Ectodermal cell (in vitro differentiated cells): ENCODE measurements around the gene MSRB2. TPM values are rescaled to one million over a fixed set of nuclear protein-coding genes. Genes with fewer than 3 reads are reported as not detected.
A peak's percentile ranks its signal among the peaks of the same experiment; 100 is the strongest.

Source experiments
- H3K27ac ChIP-seq: 2 replicates; pipeline ENCODE4 v1.7.0; 2013; ENCODE audit warnings: mild to moderate bottlenecking, low read depth, low read length; ENCODE audit not compliant: insufficient read depth, poor library complexity, severe bottlenecking
- H3K27me3 ChIP-seq: 2 replicates; pipeline ENCODE4 v1.7.0; 2013; ENCODE audit warnings: mild to moderate bottlenecking, low read length; ENCODE audit not compliant: insufficient read depth, control insufficient read depth, poor library complexity, severe bottlenecking
- H3K36me3 ChIP-seq: one replicate; pipeline ENCODE4 v1.7.0; 2013; ENCODE audit warnings: low read length; ENCODE audit not compliant: control insufficient read depth, insufficient read depth
- H3K4me1 ChIP-seq: one replicate; pipeline ENCODE4 v1.7.0; 2013; ENCODE audit warnings: low read length; ENCODE audit not compliant: control insufficient read depth, insufficient read depth
- H3K4me3 ChIP-seq: 2 replicates; pipeline ENCODE4 v1.7.0; 2013; ENCODE audit warnings: low read depth, low read length, control low read depth; ENCODE audit not compliant: insufficient read depth
- H3K9me3 ChIP-seq: 2 replicates; pipeline ENCODE4 v1.7.0; 2013; ENCODE audit warnings: mild to moderate bottlenecking, low read length, moderate library complexity; ENCODE audit not compliant: control insufficient read depth
- WGBS, 2 experiments: methylation state at CpG; one replicate each; pipeline ENCODE4 v1.1.7; 2013; ENCODE audit warnings: missing lambda C conversion rate in 2 of 2; 5-methylcytosine and 5-hydroxymethylcytosine counted together
- polyA plus RNA-seq, 4 experiments: library from polyadenylated mRNA; stranded (reverse); fragments of 50-300 nt; gene quantifications; one replicate each; pipeline ENCODE4 v1.2.3, GENCODE V29; 2013

The MSRB2 gene
- 26.7 TPM for polyA plus RNA-seq (2013, experiment 1 of 4)
- 34.6 TPM for polyA plus RNA-seq (2013, experiment 2 of 4)
- polyA plus RNA-seq (2013, experiment 3 of 4): 31.0 TPM
- 34.1 TPM for polyA plus RNA-seq (2013, experiment 4 of 4)

DNA sequence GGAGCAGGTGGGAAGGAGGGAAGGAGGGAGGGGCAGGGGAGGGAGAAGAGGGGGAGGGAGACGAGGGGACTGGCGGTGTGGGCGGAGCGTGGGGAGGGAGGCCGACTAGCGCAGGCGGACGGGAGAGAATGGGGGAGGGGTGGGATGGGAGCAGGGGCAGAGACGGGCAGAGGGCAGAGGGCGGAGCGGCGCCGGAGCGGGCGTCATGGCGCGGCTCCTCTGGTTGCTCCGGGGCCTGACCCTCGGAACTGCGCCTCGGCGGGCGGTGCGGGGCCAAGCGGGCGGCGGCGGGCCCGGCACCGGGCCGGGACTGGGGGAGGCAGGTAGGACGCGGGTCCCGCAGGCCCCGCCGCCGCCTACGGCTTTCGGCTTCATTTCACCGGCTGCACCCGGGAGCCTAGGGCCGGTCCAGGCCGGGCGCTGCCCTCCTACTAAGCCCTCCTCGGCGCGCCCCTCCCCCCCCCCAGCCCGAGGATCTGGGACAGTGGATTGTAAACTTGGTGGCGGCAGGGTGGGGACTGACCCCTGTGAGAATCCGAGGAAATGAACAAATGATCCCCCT lies at the start of gene MSRB2:
MSRB2 (plus strand) TSS at position 176 of the 562 bp plus-strand sequence; CDS start at position 206, 30 bp downstream.
- peaks cover 7% of the 10 kb centered on the region for H3K4me1 ChIP-seq
- no peaks in the 10 kb centered on the region for H3K27me3 ChIP-seq
- H3K27ac ChIP-seq: peak within 1 kb of the TSS; percentile 68
- no peaks in the 10 kb centered on the region for H3K9me3 ChIP-seq
- peak within 1 kb of the TSS; percentile 77 for H3K4me3 ChIP-seq
- 0 to 1% methylated on average over 49 to 50 of the region's 50 CpGs for WGBS, 2 experiments
- H3K36me3 ChIP-seq: no peaks in the 10 kb centered on the region

DNA sequence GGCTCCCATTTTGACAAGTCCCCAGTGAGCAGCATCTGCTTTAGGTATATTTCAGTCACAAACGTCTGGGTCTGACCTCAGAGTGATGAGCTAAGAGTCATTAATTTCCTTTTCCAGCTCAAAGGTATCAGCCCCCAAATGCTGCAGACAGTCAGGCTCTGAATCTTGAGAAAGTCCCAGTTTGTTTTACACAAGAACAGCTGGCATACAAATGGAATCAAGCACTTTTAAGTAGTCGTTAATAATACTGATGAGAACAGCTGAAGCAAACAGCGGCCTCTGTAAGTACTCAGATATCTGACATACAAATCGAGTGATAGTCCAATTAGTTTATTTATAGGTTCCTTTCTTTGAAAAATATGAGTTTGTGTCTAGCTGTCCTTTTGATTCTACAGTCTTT lies 49.4 kb upstream of the MSRB2 start:
- Histone ChIP-seq H3K4me1 (no peaks in the 10 kb centered on the region), H3K27ac (no peak overlapping the region), H3K27me3 (no peaks in the 10 kb centered on the region), H3K9me3 (no peaks in the 10 kb centered on the region), H3K36me3 (no peaks in the 10 kb centered on the region), H3K4me3 (no peak overlapping the region)
- WGBS, 2 experiments: 88 to 96% methylated on average over 4 of the region's 4 CpGs

DNA sequence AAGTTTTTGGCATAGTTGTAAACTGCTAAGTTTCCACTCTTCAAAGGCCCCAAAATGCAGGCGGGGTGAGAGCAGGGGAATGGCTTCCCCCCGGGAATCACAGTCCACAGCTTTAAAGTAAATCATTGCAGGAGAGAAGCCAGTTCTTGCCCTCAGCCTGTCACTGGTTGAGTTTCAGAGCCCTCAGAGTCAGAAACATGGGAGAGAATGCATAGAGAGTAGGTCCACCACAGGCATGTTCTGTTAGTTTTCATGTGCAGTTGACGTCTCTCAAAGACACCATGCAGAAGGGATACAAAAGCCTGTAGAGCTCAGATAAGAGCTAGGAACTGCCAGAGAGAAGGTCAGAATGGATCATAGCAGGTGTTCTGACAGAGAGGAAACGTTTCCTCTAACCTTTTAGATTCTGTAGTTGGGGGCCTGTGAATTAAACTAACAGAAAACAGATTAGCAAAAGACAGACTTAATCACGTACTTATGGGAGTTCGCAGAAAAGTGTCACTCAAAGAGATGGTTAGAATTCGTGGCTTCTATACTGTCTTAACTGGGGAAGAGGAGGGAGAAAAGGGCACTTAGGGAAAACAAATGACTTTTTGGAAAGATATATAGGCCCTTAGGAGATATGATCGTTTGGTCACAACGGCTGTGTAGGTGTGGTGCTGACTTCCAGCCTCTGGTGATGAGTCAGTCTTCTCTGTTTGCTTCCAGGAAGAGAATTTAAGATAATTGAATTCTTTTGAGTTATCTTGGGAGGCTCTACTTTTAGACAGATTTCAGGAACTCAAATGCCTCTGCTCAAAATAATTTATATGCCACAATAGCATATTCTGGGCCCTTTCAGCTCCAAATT lies 48.0 kb upstream of the MSRB2 start:
- WGBS, 2 experiments: 80 to 81% methylated on average over 9 of the region's 9 CpGs
- no peaks in the 10 kb centered on the region for H3K9me3 ChIP-seq
- H3K27me3 ChIP-seq: no peaks in the 10 kb centered on the region
- H3K27ac ChIP-seq: no peak overlapping the region
- H3K36me3 ChIP-seq: no peaks in the 10 kb centered on the region
- no peak overlapping the region for H3K4me3 ChIP-seq
- peaks cover 5% of the 10 kb centered on the region for H3K4me1 ChIP-seq

DNA sequence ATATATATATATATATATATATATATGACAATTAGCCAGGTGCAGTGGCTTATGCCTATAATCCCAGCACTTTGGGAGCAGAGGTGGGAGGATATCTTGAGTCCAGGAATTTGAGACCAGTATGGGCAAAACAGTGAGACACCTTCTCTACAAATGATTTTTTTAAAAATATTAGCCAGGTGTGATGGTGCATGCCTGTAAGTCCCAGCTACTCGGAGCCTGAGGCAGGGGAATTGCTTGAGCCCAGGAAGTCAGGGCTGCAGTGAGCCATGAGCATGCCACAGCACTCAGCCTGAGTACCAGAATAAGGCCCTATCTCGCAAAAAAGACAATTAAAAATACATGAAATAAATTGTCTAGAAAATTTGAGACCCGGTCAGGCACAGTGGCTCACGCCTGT lies 47.2 kb upstream of the MSRB2 start:
- no peaks in the 10 kb centered on the region for H3K9me3 ChIP-seq
- H3K27ac ChIP-seq: no peak overlapping the region
- H3K4me1 ChIP-seq: peaks cover 5% of the 10 kb centered on the region
- H3K27me3 ChIP-seq: no peaks in the 10 kb centered on the region
- no peak overlapping the region for H3K4me3 ChIP-seq
- no peaks in the 10 kb centered on the region for H3K36me3 ChIP-seq
- 91 to 92% methylated on average over 4 of the region's 4 CpGs for WGBS, 2 experiments

DNA sequence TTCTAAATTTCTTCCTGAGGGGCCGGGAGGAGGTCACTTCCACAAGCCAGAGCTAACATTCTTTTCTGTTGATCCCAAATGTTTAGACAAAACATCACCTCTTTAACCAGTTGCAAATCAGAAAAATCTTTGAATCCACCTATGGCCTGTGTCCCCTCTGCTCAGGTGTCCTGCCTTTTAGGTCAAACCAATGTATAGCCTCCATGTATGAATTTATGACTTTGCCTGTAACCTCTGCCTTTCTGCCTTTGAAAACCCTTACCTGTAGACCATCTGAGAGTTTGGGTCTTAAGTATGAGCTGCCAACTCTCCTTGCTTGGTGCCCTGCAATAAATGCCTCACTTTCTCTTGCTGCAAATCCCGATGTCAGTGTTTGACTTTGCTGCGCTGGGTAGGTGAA lies 44.1 kb upstream of the MSRB2 start:
- 92 to 95% methylated on average over 3 of the region's 3 CpGs for WGBS, 2 experiments
- Histone ChIP-seq H3K27ac (no peak overlapping the region), H3K9me3 (no peaks in the 10 kb centered on the region), H3K4me1 (peaks cover 28% of the 10 kb centered on the region), H3K36me3 (no peaks in the 10 kb centered on the region), H3K4me3 (no peak overlapping the region), H3K27me3 (no peaks in the 10 kb centered on the region)

DNA sequence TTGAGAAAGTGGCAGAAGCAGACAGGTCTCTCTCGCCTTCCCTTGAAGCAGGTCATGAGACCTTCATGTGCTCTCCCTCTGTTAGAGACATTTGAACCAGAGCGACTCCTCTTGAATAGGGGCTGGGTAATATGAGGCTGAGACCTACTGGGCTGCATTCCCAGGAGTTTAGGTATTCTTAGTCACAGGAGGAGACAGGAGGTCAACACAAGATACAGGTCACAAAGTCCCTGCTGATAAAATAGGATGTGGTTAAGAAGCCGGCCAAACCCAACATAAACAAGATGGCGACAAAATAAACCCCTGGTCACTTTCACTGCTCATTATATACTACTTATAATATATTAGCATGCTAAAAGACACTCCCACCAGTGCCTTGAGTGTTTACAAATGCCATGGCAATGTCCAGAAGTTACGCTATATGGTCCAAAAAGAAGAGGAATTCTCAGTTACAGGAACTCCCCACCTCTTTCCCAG lies 43.5 kb upstream of the MSRB2 start:
- Histone ChIP-seq H3K36me3 (no peaks in the 10 kb centered on the region), H3K9me3 (no peaks in the 10 kb centered on the region), H3K27ac (no peak overlapping the region), H3K4me3 (no peak overlapping the region), H3K4me1 (peaks cover 28% of the 10 kb centered on the region), H3K27me3 (no peaks in the 10 kb centered on the region)
- WGBS, 2 experiments: 90 to 93% methylated on average over 5 of the region's 5 CpGs

DNA sequence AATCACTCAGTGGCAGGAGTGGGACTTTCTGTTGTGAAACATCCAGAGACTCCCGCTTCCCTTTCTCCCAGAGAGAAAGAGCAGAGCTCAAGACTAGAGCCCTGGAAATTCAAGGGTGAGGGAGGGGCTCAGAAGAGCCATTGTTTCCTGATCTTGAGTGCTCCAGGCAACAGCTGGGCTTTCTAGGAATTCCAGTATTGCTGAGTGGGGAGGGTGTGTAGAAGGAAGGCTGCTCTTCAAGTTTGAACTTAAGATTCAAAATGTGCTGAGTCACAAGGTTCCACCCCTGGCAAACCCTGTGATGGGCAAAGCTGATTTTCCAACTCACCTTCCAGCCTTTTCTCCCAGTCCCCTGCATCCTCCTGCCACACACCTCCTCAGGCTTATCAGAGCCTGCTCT lies 42.3 kb upstream of the MSRB2 start:
- no peak overlapping the region for H3K27ac ChIP-seq
- 79 to 82% methylated on average over 1 of the region's 1 CpG for WGBS, 2 experiments
- H3K36me3 ChIP-seq: no peaks in the 10 kb centered on the region
- H3K4me3 ChIP-seq: no peak overlapping the region
- H3K27me3 ChIP-seq: no peaks in the 10 kb centered on the region
- H3K9me3 ChIP-seq: no peaks in the 10 kb centered on the region
- H3K4me1 ChIP-seq: peaks cover 28% of the 10 kb centered on the region

DNA sequence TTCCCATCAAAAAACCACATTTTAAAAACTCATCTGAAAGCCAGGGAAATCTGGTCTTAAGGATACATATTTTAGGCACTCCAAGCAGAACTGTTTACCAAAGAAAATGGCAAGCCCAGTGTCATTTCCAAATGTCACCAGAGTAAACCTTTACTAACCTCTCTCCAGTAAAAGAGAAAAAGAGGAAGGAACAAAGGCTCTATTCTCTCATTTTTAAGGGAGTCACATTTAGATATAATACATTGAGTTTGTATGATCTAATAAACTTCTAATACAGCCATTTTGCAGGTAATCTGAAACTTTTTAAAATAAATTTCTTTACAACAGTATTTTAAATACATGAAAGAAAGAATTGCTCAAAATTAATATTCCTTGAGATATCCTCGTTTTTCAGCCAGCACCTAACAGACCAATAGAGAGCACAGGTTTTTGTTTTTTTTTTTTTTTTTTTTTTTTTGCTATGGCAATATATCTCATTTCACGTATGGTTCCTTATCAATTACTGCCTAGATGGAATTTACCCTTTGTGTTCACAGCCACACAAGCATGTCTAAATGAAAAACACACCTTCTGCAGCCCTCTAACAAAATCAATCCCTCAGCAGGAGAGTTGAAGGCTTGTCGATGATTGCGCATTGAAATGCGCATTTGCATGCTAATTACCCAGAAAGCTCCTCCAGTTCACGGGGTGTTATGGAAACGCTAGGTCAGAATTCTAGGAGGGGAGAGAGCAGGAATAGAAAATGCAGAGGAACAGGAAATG lies 39.8 kb upstream of the MSRB2 start:
- peak overlapping the region; percentile 89 for H3K27ac ChIP-seq
- no peak overlapping the region for H3K4me3 ChIP-seq

DNA sequence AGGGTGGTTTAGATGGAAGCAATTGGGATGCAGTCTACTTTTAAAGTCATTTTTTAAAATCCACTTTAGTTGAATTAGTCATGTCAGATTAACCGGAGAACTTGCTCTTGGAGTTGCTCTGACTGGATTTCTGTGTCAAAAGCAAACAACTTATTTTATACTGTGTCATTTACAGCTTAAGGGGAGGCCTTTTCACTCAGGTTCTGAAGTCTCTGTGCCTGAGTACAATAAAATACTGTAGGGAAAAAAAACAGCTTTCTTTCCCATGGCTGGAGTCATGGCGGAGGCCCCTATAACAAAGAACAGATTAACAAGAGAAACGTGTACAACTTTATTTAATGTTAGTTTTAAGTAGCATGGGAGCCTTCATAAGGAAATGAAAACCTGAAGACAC lies 39.2 kb upstream of the MSRB2 start:
- no peak overlapping the region for H3K4me3 ChIP-seq
- H3K27me3 ChIP-seq: no peaks in the 10 kb centered on the region
- H3K9me3 ChIP-seq: no peaks in the 10 kb centered on the region
- H3K4me1 ChIP-seq: peaks cover 28% of the 10 kb centered on the region
- no peaks in the 10 kb centered on the region for H3K36me3 ChIP-seq
- 71 to 82% methylated on average over 3 of the region's 3 CpGs for WGBS, 2 experiments
- H3K27ac ChIP-seq: no peak overlapping the region

More for the DNA sequence above, 39.8 kb upstream of the MSRB2 start:
- H3K4me1 ChIP-seq: peaks cover 28% of the 10 kb centered on the region
- H3K36me3 ChIP-seq: no peaks in the 10 kb centered on the region
- no peaks in the 10 kb centered on the region for H3K9me3 ChIP-seq
- H3K27me3 ChIP-seq: no peaks in the 10 kb centered on the region
- 10 to 12% methylated on average over 6 to 7 of the region's 7 CpGs for WGBS, 2 experiments

DNA sequence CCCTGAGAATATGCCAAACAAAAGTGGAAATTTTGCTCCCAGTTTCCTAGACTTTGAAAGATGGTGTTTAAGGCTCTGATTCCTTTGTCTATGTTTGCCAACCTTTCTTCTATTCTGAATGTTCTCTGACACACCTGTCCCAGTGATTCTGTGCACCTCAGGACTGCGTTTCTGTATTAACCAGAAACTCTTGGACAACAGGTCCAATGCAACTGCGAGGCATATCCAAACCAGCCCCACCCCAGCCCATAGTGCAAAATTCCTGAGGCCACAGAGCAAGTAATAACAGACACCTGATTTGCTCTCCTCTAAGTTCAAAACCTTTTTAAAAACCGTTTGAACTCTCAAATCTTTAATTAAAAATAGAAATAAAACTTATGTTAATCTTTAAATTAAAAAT lies 37.0 kb upstream of the MSRB2 start:
- H3K27ac ChIP-seq: no peak overlapping the region
- H3K4me3 ChIP-seq: no peak overlapping the region
- H3K27me3 ChIP-seq: no peaks in the 10 kb centered on the region
- 66 to 69% methylated on average over 2 of the region's 3 CpGs for WGBS, 2 experiments
- H3K4me1 ChIP-seq: peaks cover 29% of the 10 kb centered on the region
- H3K9me3 ChIP-seq: no peaks in the 10 kb centered on the region
- no peaks in the 10 kb centered on the region for H3K36me3 ChIP-seq
